Measurements from ENCODE around the gene ALDOC. TPM values are rescaled to one million over a fixed set of nuclear protein-coding genes. Genes with fewer than 3 reads are reported as not detected.

ALDOC gene
- total and polyA plus RNA-seq, 7 donors: 10.2 to 43.3 (median 30.0) TPM

GRCh38 chr17:28526381-28526780 is 50.3 kb downstream of the ALDOC start:
- Histone ChIP-seq H3K9me3 (no peaks in the 10 kb centered on the region), H3K27ac (no peak overlapping the region), H3K36me3 (no peaks in the 10 kb centered on the region), H3K4me3 (no peak overlapping the region), H3K27me3 (peaks cover 0 to 5% (median 0%) of the 10 kb centered on the region in 3 donors), H3K4me1 (no peaks in the 10 kb centered on the region)
- no peak for DNase-seq
- intact Hi-C loops (cut with DNase I): no loop called here
- TF ChIP-seq CTCF (IDR thresholded peaks at IDR 0.05): no peak
- no peak for TF ChIP-seq POLR2AphosphoS5 (IDR thresholded peaks at IDR 0.05)
- TF ChIP-seq POLR2A (IDR thresholded peaks at IDR 0.05): no peak
- TF ChIP-seq EP300 (IDR thresholded peaks at IDR 0.05): no peak
- WGBS, 2 donors: 64 to 79% methylated on average over 8 of the region's 8 CpGs

- 73 to 87% methylated on average over 25 of the region's 25 CpGs for WGBS, 2 donors
- no peak for DNase-seq
- intact Hi-C loops (cut with DNase I): no loop called here
- no peak overlapping the region for H3K4me3 ChIP-seq
- no peaks in the 10 kb centered on the region for H3K27me3 ChIP-seq
- H3K36me3 ChIP-seq: no peaks in the 10 kb centered on the region
- H3K27ac ChIP-seq: no peak overlapping the region
- no peaks in the 10 kb centered on the region for H3K4me1 ChIP-seq
- TF ChIP-seq POLR2A (IDR thresholded peaks at IDR 0.05) (no peak), POLR2AphosphoS5 (IDR thresholded peaks at IDR 0.05) (no peak), CTCF (IDR thresholded peaks at IDR 0.05) (no peak), EP300 (IDR thresholded peaks at IDR 0.05) (no peak)
- H3K9me3 ChIP-seq: no peaks in the 10 kb centered on the region
Measured at GRCh38 chr17:28524476-28525424, 51.9 kb downstream of the ALDOC start.

- Histone ChIP-seq H3K27ac (no peak overlapping the region), H3K9me3 (no peaks in the 10 kb centered on the region), H3K4me1 (no peaks in the 10 kb centered on the region), H3K4me3 (no peak overlapping the region), H3K36me3 (no peaks in the 10 kb centered on the region), H3K27me3 (no peaks in the 10 kb centered on the region)
- intact Hi-C loops (cut with DNase I): no loop called here
- no peak for TF ChIP-seq EP300 (IDR thresholded peaks at IDR 0.05)
- no peak for TF ChIP-seq POLR2AphosphoS5 (IDR thresholded peaks at IDR 0.05)
- no peak for TF ChIP-seq CTCF (IDR thresholded peaks at IDR 0.05)
- no peak for TF ChIP-seq POLR2A (IDR thresholded peaks at IDR 0.05)
- 91 to 93% methylated on average over 15 of the region's 15 CpGs for WGBS, 2 donors
- no peak for DNase-seq
Measured at GRCh38 chr17:28523876-28524275, 52.8 kb downstream of the ALDOC start.

GRCh38 chr17:28523186-28523585 is 53.5 kb downstream of the ALDOC start:
- DNase-seq: no peak
- Histone ChIP-seq H3K27ac (no peak overlapping the region), H3K27me3 (no peaks in the 10 kb centered on the region), H3K36me3 (no peaks in the 10 kb centered on the region), H3K4me1 (no peaks in the 10 kb centered on the region), H3K9me3 (no peaks in the 10 kb centered on the region), H3K4me3 (no peak overlapping the region)
- intact Hi-C loops (cut with DNase I): no loop called here
- 83 to 86% methylated on average over 6 of the region's 6 CpGs for WGBS, 2 donors
- TF ChIP-seq POLR2AphosphoS5 (IDR thresholded peaks at IDR 0.05) (no peak), CTCF (IDR thresholded peaks at IDR 0.05) (no peak), EP300 (IDR thresholded peaks at IDR 0.05) (no peak), POLR2A (IDR thresholded peaks at IDR 0.05) (no peak)

Other genes starting within 250 kb of the ALDOC start
- gene IFT20, start 241.4 kb downstream of the ALDOC start, total RNA-seq: 10 to 100 TPM; 48.5 to 73.6 (median 58.1) TPM
- gene IFT20, start 241.4 kb downstream of the ALDOC start, polyA plus RNA-seq: 10 to 100 TPM; 32.5 to 65.2 (median 59.5) TPM
- 10 to 100 TPM; 14.6 to 20.8 (median 17.1) TPM for gene TNFAIP1, start 241.1 kb downstream of the ALDOC start, total RNA-seq
- gene TNFAIP1, start 241.1 kb downstream of the ALDOC start, polyA plus RNA-seq: 10 to 100 TPM; 15.0 to 18.5 (median 17.9) TPM
- gene POLDIP2, start 219.4 kb downstream of the ALDOC start, total RNA-seq: 10 to 100 TPM; 55.8 to 65.6 (median 59.3) TPM
- gene POLDIP2, start 219.4 kb downstream of the ALDOC start, polyA plus RNA-seq: 10 to 100 TPM; 66.1 to 80.5 (median 75.6) TPM
- not detected for gene SEBOX, start 211.7 kb downstream of the ALDOC start, total RNA-seq
- gene SEBOX, start 211.7 kb downstream of the ALDOC start, polyA plus RNA-seq: not detected
- gene VTN, start 206.6 kb downstream of the ALDOC start, total RNA-seq: 1 to 10 TPM in 1 of 4 donors, under 1 TPM in 3; 0.16 to 1.9 (median 0.38) TPM
- gene VTN, start 206.6 kb downstream of the ALDOC start, polyA plus RNA-seq: under 1 TPM in 2 of 3 donors, not detected in 1; 0.45 to 0.60 TPM
- gene SARM1, start 205.2 kb downstream of the ALDOC start, total RNA-seq: 10 to 100 TPM in 2 of 4 donors, 1 to 10 TPM in 2; 7.7 to 13.3 (median 10.1) TPM
- gene SARM1, start 205.2 kb downstream of the ALDOC start, polyA plus RNA-seq: 10 to 100 TPM in 1 of 3 donors, 1 to 10 TPM in 2; 3.5 to 10.2 (median 6.0) TPM
- 1 to 10 TPM; 2.7 to 8.6 (median 5.1) TPM for gene SLC46A1, start 170.7 kb downstream of the ALDOC start, total RNA-seq
- 1 to 10 TPM; 4.1 to 7.6 (median 4.2) TPM for gene SLC46A1, start 170.7 kb downstream of the ALDOC start, polyA plus RNA-seq
- gene SLC13A2, start 103.3 kb downstream of the ALDOC start, total RNA-seq: under 1 TPM in 1 of 4 donors, not detected in 3; under 0.01 TPM
- 10 to 100 TPM in 2 of 3 donors, 1 to 10 TPM in 1; 8.4 to 29.1 (median 11.4) TPM for gene SLC13A2, start 103.3 kb downstream of the ALDOC start, polyA plus RNA-seq
- not detected for gene FOXN1, start 70.5 kb downstream of the ALDOC start, total RNA-seq
- gene FOXN1, start 70.5 kb downstream of the ALDOC start, polyA plus RNA-seq: under 1 TPM; 0.23 to 0.60 (median 0.38) TPM
- 10 to 100 TPM; 20.7 to 25.8 (median 23.6) TPM for gene UNC119, start 24.3 kb downstream of the ALDOC start, total RNA-seq
- 10 to 100 TPM; 23.4 to 35.8 (median 31.2) TPM for gene UNC119, start 24.3 kb downstream of the ALDOC start, polyA plus RNA-seq
- gene PIGS, start 5.4 kb downstream of the ALDOC start, total RNA-seq: 10 to 100 TPM; 17.2 to 42.5 (median 36.7) TPM
- 10 to 100 TPM; 19.2 to 66.3 (median 27.0) TPM for gene PIGS, start 5.4 kb downstream of the ALDOC start, polyA plus RNA-seq
- 1 to 10 TPM in 3 of 4 donors, under 1 TPM in 1; 0.33 to 3.9 (median 1.6) TPM for gene SPAG5, start 22.1 kb upstream of the ALDOC start, total RNA-seq
- gene SPAG5, start 22.1 kb upstream of the ALDOC start, polyA plus RNA-seq: 10 to 100 TPM in 2 of 3 donors, 1 to 10 TPM in 1; 6.6 to 35.2 (median 12.9) TPM
- gene RSKR, start 37.3 kb upstream of the ALDOC start, total RNA-seq: 1 to 10 TPM; 1.5 to 6.9 (median 3.4) TPM
- 1 to 10 TPM in 1 of 3 donors, under 1 TPM in 1, not detected in 1; 0.23 to 6.8 TPM for gene RSKR, start 37.3 kb upstream of the ALDOC start, polyA plus RNA-seq
- 10 to 100 TPM; 71.0 to 84.5 (median 80.3) TPM for gene BLTP2, start 68.3 kb upstream of the ALDOC start, total RNA-seq
- gene BLTP2, start 68.3 kb upstream of the ALDOC start, polyA plus RNA-seq: 10 to 100 TPM; 10.2 to 55.1 (median 17.6) TPM
- 10 to 100 TPM; 41.8 to 61.8 (median 48.1) TPM for gene SDF2, start 85.0 kb upstream of the ALDOC start, total RNA-seq
- gene SDF2, start 85.0 kb upstream of the ALDOC start, polyA plus RNA-seq: 10 to 100 TPM; 46.2 to 55.0 (median 51.0) TPM
- gene SUPT6H, start 85.3 kb upstream of the ALDOC start, total RNA-seq: 10 to 100 TPM; 49.0 to 75.6 (median 58.9) TPM
- gene SUPT6H, start 85.3 kb upstream of the ALDOC start, polyA plus RNA-seq: 10 to 100 TPM; 12.0 to 39.3 (median 14.1) TPM
- gene PROCA1, start 135.0 kb upstream of the ALDOC start, total RNA-seq: 1 to 10 TPM in 2 of 4 donors, under 1 TPM in 1, not detected in 1; 0.54 to 1.4 (median 1.3) TPM
- gene PROCA1, start 135.0 kb upstream of the ALDOC start, polyA plus RNA-seq: 1 to 10 TPM in 1 of 3 donors, under 1 TPM in 2; 0.60 to 2.3 (median 0.92) TPM
- gene RAB34, start 141.0 kb upstream of the ALDOC start, total RNA-seq: 100 to 1,000 TPM; 146 to 205 (median 167) TPM
- 10 to 100 TPM; 16.6 to 39.0 (median 33.1) TPM for gene RAB34, start 141.0 kb upstream of the ALDOC start, polyA plus RNA-seq
- gene RPL23A, start 143.1 kb upstream of the ALDOC start, total RNA-seq: 100 to 1,000 TPM; 491 to 937 (median 695) TPM
- 1,000 to 10,000 TPM; 1,420 to 1,929 (median 1,826) TPM for gene RPL23A, start 143.1 kb upstream of the ALDOC start, polyA plus RNA-seq
- under 1 TPM in 2 of 4 donors, not detected in 2; 0.66 to 0.71 TPM for gene TLCD1, start 149.3 kb upstream of the ALDOC start, total RNA-seq
- 10 to 100 TPM in 1 of 3 donors, 1 to 10 TPM in 2; 2.1 to 14.2 (median 3.0) TPM for gene TLCD1, start 149.3 kb upstream of the ALDOC start, polyA plus RNA-seq
- 1 to 10 TPM in 2 of 4 donors, under 1 TPM in 2; 0.16 to 2.8 (median 0.74) TPM for gene NEK8, start 151.9 kb upstream of the ALDOC start, total RNA-seq
- gene NEK8, start 151.9 kb upstream of the ALDOC start, polyA plus RNA-seq: 1 to 10 TPM; 1.6 to 6.3 (median 1.8) TPM
- 10 to 100 TPM in 1 of 4 donors, 1 to 10 TPM in 3; 3.9 to 11.6 (median 5.1) TPM for gene TRAF4, start 167.1 kb upstream of the ALDOC start, total RNA-seq
- gene TRAF4, start 167.1 kb upstream of the ALDOC start, polyA plus RNA-seq: 10 to 100 TPM; 59.6 to 94.1 (median 72.1) TPM

Data from sigmoid colon (tissue), 7 donors.